ENCODE measurements around the gene EPHA3.

EPHA3 gene

GRCh38 chr3:89395996-89396395 lies 288.6 kb downstream of the EPHA3 start:
- in situ Hi-C loops (cut with MboI; ENCODE audit: low pct_unique_long_range_greater_than_20kb, low sequenced_read_pairs) = no loop called here
- DNase-seq = no peak

GRCh38 chr3:89402051-89402450 lies 294.6 kb downstream of the EPHA3 start:
- in situ Hi-C loops (cut with MboI; ENCODE audit: low pct_unique_long_range_greater_than_20kb, low sequenced_read_pairs) = no loop called here
- no peak for DNase-seq

DNA sequence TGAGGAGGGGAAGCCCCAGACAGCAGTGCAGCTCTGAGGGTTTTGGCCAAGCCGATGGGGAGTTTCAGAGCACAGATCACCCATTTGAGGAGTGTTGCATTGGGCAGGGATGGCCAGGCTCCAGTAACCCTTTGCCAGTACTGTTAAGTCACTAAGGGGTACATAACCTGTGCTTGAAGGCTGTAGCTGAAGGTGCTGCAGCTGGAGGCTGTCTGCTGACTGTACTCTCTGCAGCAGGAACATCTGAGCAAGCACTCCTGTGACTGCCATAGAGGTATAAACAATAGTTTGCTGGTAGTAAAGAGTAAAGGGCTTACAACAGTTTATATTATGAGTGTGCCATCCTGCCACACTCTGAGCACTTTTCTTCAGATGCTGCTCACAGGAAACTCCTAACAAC lies 297.8 kb downstream of the EPHA3 start:
- no peak for DNase-seq
- in situ Hi-C loops (cut with MboI; ENCODE audit: low pct_unique_long_range_greater_than_20kb, low sequenced_read_pairs) = no loop called here

- DNase-seq = no peak
- in situ Hi-C loops (cut with MboI; ENCODE audit: low pct_unique_long_range_greater_than_20kb, low sequenced_read_pairs) = no loop called here
These were observed 298.2 kb downstream of the EPHA3 start for GRCh38 chr3:89405593-89405992.

- in situ Hi-C loops (cut with MboI; ENCODE audit: low pct_unique_long_range_greater_than_20kb, low sequenced_read_pairs) = no loop called here
- no peak for DNase-seq
These were observed 303.8 kb downstream of the EPHA3 start for GRCh38 chr3:89411201-89411600.

GRCh38 chr3:89414270-89414669 lies 306.8 kb downstream of the EPHA3 start:
- DNase-seq = no peak

GRCh38 chr3:89419647-89420241 lies 312.3 kb downstream of the EPHA3 start:
- DNase-seq = no peak
- in situ Hi-C loops (cut with MboI; ENCODE audit: low pct_unique_long_range_greater_than_20kb, low sequenced_read_pairs) = no loop called here

More at GRCh38 chr3:89414270-89414669, 306.8 kb downstream of the EPHA3 start:
- in situ Hi-C loops (cut with MboI; ENCODE audit: low pct_unique_long_range_greater_than_20kb, low sequenced_read_pairs) = no loop called here

DNA sequence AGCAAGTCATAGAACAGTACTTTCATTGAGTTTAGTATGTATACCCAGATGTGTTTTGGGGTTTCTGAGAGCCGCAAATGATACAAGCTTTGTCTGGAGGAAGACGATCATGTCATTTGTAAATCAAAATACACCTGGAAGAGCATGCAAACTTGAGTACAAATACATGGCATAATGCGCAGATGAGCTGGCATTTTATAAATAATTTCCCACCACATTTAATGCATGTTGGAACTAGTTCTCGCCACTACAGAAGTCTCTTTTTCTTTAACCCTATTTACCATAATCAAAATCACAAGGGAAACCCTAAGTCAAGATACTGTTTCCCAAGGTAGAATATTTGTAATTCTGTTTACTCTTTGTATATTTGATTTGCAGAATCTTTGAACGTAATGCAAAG lies 318.6 kb downstream of the EPHA3 start:
- no peak for DNase-seq
- in situ Hi-C loops (cut with MboI; ENCODE audit: low pct_unique_long_range_greater_than_20kb, low sequenced_read_pairs) = no loop called here

GRCh38 chr3:89434621-89435380 lies 327.4 kb downstream of the EPHA3 start:
- in situ Hi-C loops (cut with MboI; ENCODE audit: low pct_unique_long_range_greater_than_20kb, low sequenced_read_pairs) = no loop called here
- no peak for DNase-seq

- in situ Hi-C loops (cut with MboI; ENCODE audit: low pct_unique_long_range_greater_than_20kb, low sequenced_read_pairs) = no loop called here
- no peak for DNase-seq
These were observed 329.4 kb downstream of the EPHA3 start for GRCh38 chr3:89436846-89437245.

DNA sequence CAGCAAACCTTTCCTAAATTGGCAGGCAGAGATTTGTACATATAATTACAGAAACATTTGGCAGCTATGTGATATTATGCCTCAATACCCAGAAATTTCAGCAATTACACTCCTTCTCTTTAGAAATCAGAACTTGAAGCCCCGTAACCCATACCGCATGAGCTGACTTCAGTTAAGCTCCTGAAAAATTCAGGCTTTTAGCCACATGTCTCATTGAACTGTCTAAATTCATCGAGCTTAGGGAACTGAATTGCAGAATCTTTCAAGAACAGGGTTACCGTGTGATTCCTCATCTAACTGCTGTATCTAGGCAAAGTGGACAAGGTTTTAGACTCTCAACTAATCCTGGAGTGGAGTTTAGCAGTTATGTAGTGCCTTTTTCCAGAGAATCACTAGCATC lies 333.0 kb downstream of the EPHA3 start:
- no peak for DNase-seq
- in situ Hi-C loops (cut with MboI; ENCODE audit: low pct_unique_long_range_greater_than_20kb, low sequenced_read_pairs) = no loop called here

- in situ Hi-C loops (cut with MboI; ENCODE audit: low pct_unique_long_range_greater_than_20kb, low sequenced_read_pairs) = no loop called here
- DNase-seq = no peak
These were observed 333.7 kb downstream of the EPHA3 start for GRCh38 chr3:89441141-89441540.

- no peak for DNase-seq
- in situ Hi-C loops (cut with MboI; ENCODE audit: low pct_unique_long_range_greater_than_20kb, low sequenced_read_pairs) = no loop called here
These were observed 339.2 kb downstream of the EPHA3 start for GRCh38 chr3:89446593-89446992.

GRCh38 chr3:89447243-89447642 lies 339.8 kb downstream of the EPHA3 start:
- DNase-seq = no peak
- in situ Hi-C loops (cut with MboI; ENCODE audit: low pct_unique_long_range_greater_than_20kb, low sequenced_read_pairs) = no loop called here

- in situ Hi-C loops (cut with MboI; ENCODE audit: low pct_unique_long_range_greater_than_20kb, low sequenced_read_pairs) = no loop called here
- DNase-seq = no peak
These were observed 341.7 kb downstream of the EPHA3 start for GRCh38 chr3:89449086-89449485.

DNA sequence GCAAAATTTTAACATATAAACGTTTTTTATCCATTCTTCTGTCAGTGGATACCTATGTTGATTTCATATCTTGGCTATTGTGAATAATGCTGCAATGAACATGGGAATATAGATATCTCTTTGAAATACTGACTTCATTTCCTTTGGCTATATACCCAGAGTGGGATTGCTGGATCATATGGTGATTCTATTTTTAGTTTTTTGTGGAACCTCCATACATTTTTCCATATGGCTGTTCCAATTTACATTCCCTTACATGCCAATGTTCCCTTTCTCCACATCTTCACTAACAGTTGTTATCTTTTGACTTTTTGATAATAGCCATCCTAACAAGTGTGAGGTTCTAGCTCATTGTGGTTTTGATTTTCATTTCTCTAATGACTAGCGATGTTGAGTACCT lies 344.6 kb downstream of the EPHA3 start:
- no peak for DNase-seq
- in situ Hi-C loops (cut with MboI; ENCODE audit: low pct_unique_long_range_greater_than_20kb, low sequenced_read_pairs) = no loop called here

DNA sequence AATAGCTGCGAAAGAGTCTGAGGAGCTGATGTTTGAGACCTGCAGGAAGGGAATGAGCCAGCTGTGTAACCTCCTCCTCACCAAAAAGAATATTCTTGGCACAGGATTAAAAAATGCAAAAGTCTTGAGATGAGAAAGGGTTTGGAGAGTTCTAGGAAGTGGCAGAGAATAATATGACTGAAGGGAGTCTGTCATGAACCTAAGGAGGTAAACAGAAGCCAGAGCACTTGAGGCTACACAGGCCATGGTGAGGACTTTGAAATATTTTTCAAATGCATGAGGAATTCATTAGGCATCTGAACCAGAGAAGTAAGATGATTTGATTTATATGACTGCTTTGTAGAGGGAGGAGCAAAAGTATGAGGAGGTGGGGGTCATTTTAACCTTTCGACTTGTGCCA lies 347.8 kb downstream of the EPHA3 start:
- in situ Hi-C loops (cut with MboI; ENCODE audit: low pct_unique_long_range_greater_than_20kb, low sequenced_read_pairs) = no loop called here
- no peak for DNase-seq

DNA sequence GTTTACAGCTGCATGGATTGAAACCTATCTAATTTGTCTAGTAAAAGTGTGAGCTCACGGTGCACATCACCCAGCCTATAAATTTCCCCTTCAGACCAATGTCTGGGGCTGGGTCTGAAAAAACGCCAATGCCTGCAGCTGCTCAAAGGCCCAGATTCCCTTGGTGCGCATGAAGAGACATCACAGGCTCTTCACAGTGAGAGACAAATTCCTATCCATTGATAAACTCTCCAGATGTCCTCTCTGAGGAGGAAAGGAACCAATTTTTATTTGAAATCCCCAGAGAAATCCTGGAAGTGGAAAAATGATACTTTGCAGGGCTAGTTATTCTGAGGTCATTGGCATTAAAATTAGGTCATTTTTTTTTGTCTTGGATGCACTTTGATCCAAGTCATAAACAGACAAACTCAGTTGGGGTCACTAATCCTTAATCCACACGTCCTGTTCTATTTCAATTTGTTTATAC lies 360.5 kb downstream of the EPHA3 start:
- no peak for DNase-seq
- in situ Hi-C loops (cut with MboI; ENCODE audit: low pct_unique_long_range_greater_than_20kb, low sequenced_read_pairs) = no loop called here

GRCh38 chr3:89472101-89472500 lies 364.7 kb downstream of the EPHA3 start:
- in situ Hi-C loops (cut with MboI; ENCODE audit: low pct_unique_long_range_greater_than_20kb, low sequenced_read_pairs) = no loop called here
- DNase-seq = no peak

- no peak for DNase-seq
- in situ Hi-C loops (cut with MboI; ENCODE audit: low pct_unique_long_range_greater_than_20kb, low sequenced_read_pairs) = no loop called here
These were observed 367.1 kb downstream of the EPHA3 start for GRCh38 chr3:89474333-89475130.
